Neural cell (in vitro differentiated cells): ENCODE data around the gene HOXB6. TPM values are rescaled to one million over a fixed set of nuclear protein-coding genes. Genes with fewer than 3 reads are reported as not detected.

Experiments
- H2AFZ ChIP-seq: fragments of 200-600, 300-800 bp; sonication (generic), shearing (Covaris generic); 2 replicates; pipeline ENCODE4 v1.6.0; 2014; ENCODE audit warnings: low read depth, mild to moderate bottlenecking, antibody characterized with exemption, low read length, moderate library complexity
- H3F3A ChIP-seq: fragments of 200-600 bp; shearing (Covaris generic); 2 replicates; pipeline ENCODE4 v1.6.1; 2016; ENCODE audit warnings: mild to moderate bottlenecking, moderate library complexity, mixed read lengths, antibody characterized with exemption, low read length; ENCODE audit not compliant: insufficient read depth, poor library complexity, severe bottlenecking
- H3K27ac ChIP-seq: fragments of 200-600, 300-800 bp; sonication (generic), shearing (Covaris generic); 2 replicates; pipeline ENCODE4 v1.5.1; 2014; ENCODE audit warnings: mild to moderate bottlenecking, low read length, moderate library complexity
- H3K27me3 ChIP-seq: fragments of 300-800, 200-600 bp; sonication (generic), shearing (Covaris generic); 2 replicates; pipeline ENCODE4 v1.6.0; 2014; ENCODE audit warnings: mild to moderate bottlenecking, low read depth, low read length, moderate library complexity; ENCODE audit not compliant: insufficient read depth
- H3K36me3 ChIP-seq: fragments of 300-800, 200-600 bp; sonication (generic), shearing (Covaris generic); 2 replicates; pipeline ENCODE4 v1.5.1; 2014; ENCODE audit warnings: mild to moderate bottlenecking, antibody characterized with exemption, low read length, moderate library complexity; ENCODE audit not compliant: insufficient read depth
- H3K4me2 ChIP-seq: fragments of 300-800, 200-600 bp; sonication (generic), shearing (Covaris generic); 2 replicates; pipeline ENCODE4 v1.6.0; 2014; ENCODE audit warnings: mild to moderate bottlenecking, low read length
- H3K4me3 ChIP-seq: fragments of 300-800, 200-600 bp; sonication (generic), shearing (Covaris generic); 2 replicates; pipeline ENCODE4 v1.5.1; 2014; ENCODE audit warnings: mild to moderate bottlenecking, low read length, moderate library complexity
- H3K79me2 ChIP-seq: fragments of 200-600 bp; shearing (Covaris generic); replicated peaks from 2 replicates; pipeline ENCODE4 v1.6.0; 2014; ENCODE audit warnings: mild to moderate bottlenecking, low read length, moderate library complexity; ENCODE audit not compliant: insufficient read depth
- H3K9ac ChIP-seq: fragments of 300-800, 200-600 bp; sonication (generic), shearing (Covaris generic); 2 replicates; pipeline ENCODE4 v1.6.1; 2016; ENCODE audit warnings: mild to moderate bottlenecking, low read length, mixed read lengths
- H3K9me2 ChIP-seq: fragments of 200-600 bp; shearing (Covaris generic); 2 replicates; pipeline ENCODE4 v1.6.1; 2016; ENCODE audit warnings: mild to moderate bottlenecking, low read length, mixed read lengths; ENCODE audit not compliant: insufficient read depth
- H3K9me3 ChIP-seq: fragments of 200-600, 300-800 bp; sonication (generic), shearing (Covaris generic); 2 replicates; pipeline ENCODE4 v1.6.1; 2016; ENCODE audit warnings: mild to moderate bottlenecking, mixed run types, low read length, moderate library complexity, mixed read lengths
- H4K20me1 ChIP-seq: fragments of 200-600 bp; shearing (Covaris generic); 2 replicates; pipeline ENCODE4 v1.6.1; 2016; ENCODE audit warnings: mild to moderate bottlenecking, mixed run types; ENCODE audit not compliant: insufficient read depth
- EP300 ChIP-seq: fragments of 450-650 bp; conservative IDR thresholded peaks from 2 replicates; pipeline ENCODE4 v1.6.1; 2014; ENCODE audit warnings: antibody characterized with exemption, mild to moderate bottlenecking, moderate library complexity; ENCODE audit not compliant: poor library complexity, severe bottlenecking
- EZH2 ChIP-seq: fragments of 200-600, 300-800 bp; shearing (Covaris generic), sonication (generic); IDR thresholded peaks from 2 replicates; pipeline ENCODE4 v1.6.1; 2014; ENCODE audit warnings: antibody characterized with exemption, low read length, borderline replicate concordance, mild to moderate bottlenecking; ENCODE audit not compliant: insufficient read depth, poor library complexity, severe bottlenecking
- MXI1 ChIP-seq: fragments of 450-650 bp; conservative IDR thresholded peaks from 2 replicates; pipeline ENCODE4 v1.6.1; 2014; ENCODE audit warnings: antibody characterized with exemption, mild to moderate bottlenecking; ENCODE audit not compliant: poor library complexity, severe bottlenecking
- POLR2AphosphoS5 ChIP-seq: IDR thresholded peaks from 2 replicates; pipeline ENCODE4 v1.6.1; 2012
- RAD21 ChIP-seq: fragments of 450-650 bp; conservative IDR thresholded peaks from 2 replicates; pipeline ENCODE4 v1.6.1; 2014; ENCODE audit warnings: antibody characterized with exemption, mild to moderate bottlenecking, moderate library complexity
- SMC3 ChIP-seq: fragments of 450-650 bp; conservative IDR thresholded peaks from 2 replicates; pipeline ENCODE4 v1.6.1; 2014; ENCODE audit warnings: antibody characterized with exemption, mild to moderate bottlenecking, moderate library complexity; ENCODE audit not compliant: poor library complexity
- TAF1 ChIP-seq: IDR thresholded peaks from 2 replicates; pipeline ENCODE4 v1.6.1; 2012; ENCODE audit warnings: low read depth
- polyA plus RNA-seq: library from polyadenylated mRNA; depleted of rRNA; stranded (reverse); fragments of >200 nt; gene quantifications from 2 replicates; pipeline ENCODE4 v1.2.3, GENCODE V29; 2014
- TF ChIP-seq, protein P1 (sequence below): fragments of 450-650 bp; IDR thresholded peaks from 2 replicates; pipeline ENCODE4 v1.5.1; 2014; ENCODE audit warnings: antibody characterized with exemption, mild to moderate bottlenecking, moderate library complexity; ENCODE audit not compliant: poor library complexity, severe bottlenecking
- TF ChIP-seq, protein P2 (sequence below): IDR thresholded peaks from 2 replicates; pipeline ENCODE4 v1.6.1; 2012; ENCODE audit warnings: borderline replicate concordance

Gene HOXB6
- polyA plus RNA-seq, 1 donor from 2014 or later: not detected

DNA sequence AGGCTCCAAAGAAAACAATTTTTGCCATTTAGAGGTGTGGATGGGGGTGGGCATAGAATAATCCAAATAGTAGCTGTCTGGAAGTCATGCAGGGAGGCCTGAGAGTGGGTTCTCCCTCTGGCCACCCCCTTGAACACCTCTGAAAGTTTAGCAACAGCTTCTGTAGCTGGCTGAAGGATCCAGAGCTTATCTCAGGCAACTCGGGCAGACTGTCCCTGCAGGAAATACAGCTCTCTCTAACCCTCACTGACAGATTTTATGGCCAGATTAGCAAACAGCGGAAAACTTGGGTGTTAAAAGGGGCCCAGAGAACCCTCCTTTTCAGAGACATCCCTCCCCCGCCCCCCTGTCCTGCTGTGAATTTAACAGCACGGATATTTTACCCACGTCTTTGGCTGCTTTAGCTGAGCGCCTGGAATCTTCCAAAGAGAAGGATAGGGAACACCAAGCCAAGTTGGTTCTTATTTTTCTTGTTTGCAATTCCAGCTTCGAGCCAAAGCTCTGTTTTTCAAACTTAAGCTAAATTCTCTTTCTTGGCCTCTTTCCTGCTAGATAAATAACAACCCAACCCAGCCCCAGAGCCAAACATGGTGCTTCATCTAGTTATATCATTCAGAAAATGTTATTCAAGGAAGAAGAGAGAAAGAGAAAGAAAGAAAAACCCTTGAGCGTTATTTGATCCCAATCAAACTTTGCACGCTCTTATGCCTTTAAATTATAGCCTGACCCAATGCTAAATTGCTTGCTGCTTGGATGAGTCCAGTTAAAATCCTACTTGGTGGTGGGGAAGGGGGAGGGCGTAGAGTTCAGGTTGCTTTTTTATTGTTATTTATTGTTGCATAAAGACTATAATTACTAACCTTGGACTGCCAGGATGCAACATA lies 57.6 kb downstream of the HOXB6 start:
- H2AFZ ChIP-seq: no peak overlapping the region
- H3K9me3 ChIP-seq: no peaks in the 10 kb centered on the region
- H3K4me2 ChIP-seq: no peak overlapping the region
- H3K4me3 ChIP-seq: no peak overlapping the region
- H3K27me3 ChIP-seq: peaks cover 100% of the 10 kb centered on the region
- no peak overlapping the region for H3K27ac ChIP-seq
- no peaks in the 10 kb centered on the region for H3F3A ChIP-seq
- H3K36me3 ChIP-seq: no peaks in the 10 kb centered on the region
- no peak overlapping the region for H3K9ac ChIP-seq
- no peaks in the 10 kb centered on the region for H3K79me2 ChIP-seq
- no peaks in the 10 kb centered on the region for H4K20me1 ChIP-seq
- TF ChIP-seq TAF1: no peak
- TF ChIP-seq, protein P1, sequence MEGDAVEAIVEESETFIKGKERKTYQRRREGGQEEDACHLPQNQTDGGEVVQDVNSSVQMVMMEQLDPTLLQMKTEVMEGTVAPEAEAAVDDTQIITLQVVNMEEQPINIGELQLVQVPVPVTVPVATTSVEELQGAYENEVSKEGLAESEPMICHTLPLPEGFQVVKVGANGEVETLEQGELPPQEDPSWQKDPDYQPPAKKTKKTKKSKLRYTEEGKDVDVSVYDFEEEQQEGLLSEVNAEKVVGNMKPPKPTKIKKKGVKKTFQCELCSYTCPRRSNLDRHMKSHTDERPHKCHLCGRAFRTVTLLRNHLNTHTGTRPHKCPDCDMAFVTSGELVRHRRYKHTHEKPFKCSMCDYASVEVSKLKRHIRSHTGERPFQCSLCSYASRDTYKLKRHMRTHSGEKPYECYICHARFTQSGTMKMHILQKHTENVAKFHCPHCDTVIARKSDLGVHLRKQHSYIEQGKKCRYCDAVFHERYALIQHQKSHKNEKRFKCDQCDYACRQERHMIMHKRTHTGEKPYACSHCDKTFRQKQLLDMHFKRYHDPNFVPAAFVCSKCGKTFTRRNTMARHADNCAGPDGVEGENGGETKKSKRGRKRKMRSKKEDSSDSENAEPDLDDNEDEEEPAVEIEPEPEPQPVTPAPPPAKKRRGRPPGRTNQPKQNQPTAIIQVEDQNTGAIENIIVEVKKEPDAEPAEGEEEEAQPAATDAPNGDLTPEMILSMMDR: no peak
- H3K9me2 ChIP-seq: no peaks in the 10 kb centered on the region

DNA sequence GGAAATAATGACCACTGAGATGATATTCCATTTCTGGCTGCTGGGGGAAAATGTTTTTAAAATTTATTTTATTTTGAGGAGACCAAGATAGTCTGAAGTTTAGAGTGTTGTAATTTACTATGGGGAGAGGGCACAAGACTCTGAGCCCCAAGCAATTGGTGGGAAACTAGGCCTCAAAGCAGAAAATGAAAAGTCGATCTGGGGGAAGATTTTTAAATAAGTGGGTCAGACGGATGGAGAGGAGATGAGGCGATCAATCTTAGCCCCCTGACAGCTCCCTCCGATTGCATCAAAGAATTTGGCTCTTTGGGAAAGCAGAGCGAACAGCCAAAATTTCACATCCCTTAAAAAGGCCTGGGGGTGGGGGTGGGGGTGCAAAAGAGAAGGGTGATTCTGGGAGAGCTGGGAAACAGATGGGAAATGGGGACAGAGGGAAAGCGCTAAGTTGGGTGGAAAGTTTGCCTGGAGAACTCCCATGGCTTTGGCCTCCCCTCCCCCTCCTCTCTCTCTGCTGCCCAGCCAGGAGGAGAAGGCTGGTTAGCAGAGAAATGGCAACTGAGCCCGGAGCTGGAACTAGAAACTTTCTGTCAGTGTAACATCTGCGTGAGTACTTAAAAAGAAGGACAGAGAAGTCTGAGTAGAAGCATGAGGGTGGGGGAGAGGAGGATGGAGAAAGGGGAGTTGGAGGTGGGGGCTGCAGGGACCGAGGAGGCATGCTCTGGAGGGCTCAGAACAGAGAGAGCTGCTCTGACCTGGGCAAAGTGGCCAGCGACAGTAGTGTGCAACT lies 58.5 kb downstream of the HOXB6 start:
- no peaks in the 10 kb centered on the region for H3K9me2 ChIP-seq
- H3K27ac ChIP-seq: no peak overlapping the region
- no peaks in the 10 kb centered on the region for H3K9me3 ChIP-seq
- H3K27me3 ChIP-seq: peaks cover 100% of the 10 kb centered on the region
- H3K4me2 ChIP-seq: no peak overlapping the region
- H4K20me1 ChIP-seq: no peaks in the 10 kb centered on the region
- no peak overlapping the region for H3K9ac ChIP-seq
- no peak overlapping the region for H2AFZ ChIP-seq
- H3K79me2 ChIP-seq: no peaks in the 10 kb centered on the region
- H3K4me3 ChIP-seq: no peak overlapping the region
- H3F3A ChIP-seq: no peaks in the 10 kb centered on the region
- TF ChIP-seq TAF1 (no peak), SMC3 (no peak), EP300 (no peak), POLR2AphosphoS5 (no peak), RAD21 (no peak), MXI1 (no peak), EZH2 (no peak)
- TF ChIP-seq, protein P1: no peak
- TF ChIP-seq, protein P2, sequence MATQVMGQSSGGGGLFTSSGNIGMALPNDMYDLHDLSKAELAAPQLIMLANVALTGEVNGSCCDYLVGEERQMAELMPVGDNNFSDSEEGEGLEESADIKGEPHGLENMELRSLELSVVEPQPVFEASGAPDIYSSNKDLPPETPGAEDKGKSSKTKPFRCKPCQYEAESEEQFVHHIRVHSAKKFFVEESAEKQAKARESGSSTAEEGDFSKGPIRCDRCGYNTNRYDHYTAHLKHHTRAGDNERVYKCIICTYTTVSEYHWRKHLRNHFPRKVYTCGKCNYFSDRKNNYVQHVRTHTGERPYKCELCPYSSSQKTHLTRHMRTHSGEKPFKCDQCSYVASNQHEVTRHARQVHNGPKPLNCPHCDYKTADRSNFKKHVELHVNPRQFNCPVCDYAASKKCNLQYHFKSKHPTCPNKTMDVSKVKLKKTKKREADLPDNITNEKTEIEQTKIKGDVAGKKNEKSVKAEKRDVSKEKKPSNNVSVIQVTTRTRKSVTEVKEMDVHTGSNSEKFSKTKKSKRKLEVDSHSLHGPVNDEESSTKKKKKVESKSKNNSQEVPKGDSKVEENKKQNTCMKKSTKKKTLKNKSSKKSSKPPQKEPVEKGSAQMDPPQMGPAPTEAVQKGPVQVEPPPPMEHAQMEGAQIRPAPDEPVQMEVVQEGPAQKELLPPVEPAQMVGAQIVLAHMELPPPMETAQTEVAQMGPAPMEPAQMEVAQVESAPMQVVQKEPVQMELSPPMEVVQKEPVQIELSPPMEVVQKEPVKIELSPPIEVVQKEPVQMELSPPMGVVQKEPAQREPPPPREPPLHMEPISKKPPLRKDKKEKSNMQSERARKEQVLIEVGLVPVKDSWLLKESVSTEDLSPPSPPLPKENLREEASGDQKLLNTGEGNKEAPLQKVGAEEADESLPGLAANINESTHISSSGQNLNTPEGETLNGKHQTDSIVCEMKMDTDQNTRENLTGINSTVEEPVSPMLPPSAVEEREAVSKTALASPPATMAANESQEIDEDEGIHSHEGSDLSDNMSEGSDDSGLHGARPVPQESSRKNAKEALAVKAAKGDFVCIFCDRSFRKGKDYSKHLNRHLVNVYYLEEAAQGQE: no peak
- H3K36me3 ChIP-seq: no peaks in the 10 kb centered on the region
